Stomach (tissue), 4 donors: Measurements from ENCODE around the gene CEP57L1.

Experiments
- POLR2AphosphoS5 ChIP-seq, 3 donors: sonication (generic); formaldehyde crosslinking; IDR thresholded peaks; one replicate each; pipeline ENCODE4 v1.6.1; 2016; ENCODE audit warnings: antibody characterized with exemption in 3 of 3
- TF ChIP-seq, protein P1 (sequence below), 7 experiments: fragments of 450-650 bp in 4 of 7; fragments of 200-600 bp in 3 of 7; sonication (generic) in 3 of 7; IDR thresholded peaks; one replicate each; pipeline ENCODE4 v1.5.1; 2016 to 2019; ENCODE audit warnings: antibody characterized with exemption in 7 of 7, control low read depth in 2 of 7, mild to moderate bottlenecking in 1 of 7

DNA sequence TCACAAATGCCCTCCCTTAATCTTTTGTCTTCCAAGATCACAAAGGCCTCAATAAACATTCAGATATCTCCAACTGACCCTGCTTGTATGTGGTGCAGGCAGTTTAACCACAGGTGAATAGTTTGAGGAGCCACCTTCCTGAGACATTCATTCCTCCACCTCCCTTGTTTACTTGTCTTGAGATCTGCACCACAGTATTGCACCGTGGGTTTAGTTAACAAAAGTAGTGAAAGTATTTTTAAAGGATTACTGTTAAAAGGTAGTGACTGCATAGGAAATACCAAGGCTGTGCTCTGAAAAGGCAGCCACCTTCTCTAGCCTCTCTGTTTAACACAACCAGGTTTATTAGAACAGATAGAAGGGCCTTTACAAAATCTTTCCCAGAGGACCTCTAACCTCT, 47.1 kb upstream of the CEP57L1 start:
- TF ChIP-seq, protein P1, sequence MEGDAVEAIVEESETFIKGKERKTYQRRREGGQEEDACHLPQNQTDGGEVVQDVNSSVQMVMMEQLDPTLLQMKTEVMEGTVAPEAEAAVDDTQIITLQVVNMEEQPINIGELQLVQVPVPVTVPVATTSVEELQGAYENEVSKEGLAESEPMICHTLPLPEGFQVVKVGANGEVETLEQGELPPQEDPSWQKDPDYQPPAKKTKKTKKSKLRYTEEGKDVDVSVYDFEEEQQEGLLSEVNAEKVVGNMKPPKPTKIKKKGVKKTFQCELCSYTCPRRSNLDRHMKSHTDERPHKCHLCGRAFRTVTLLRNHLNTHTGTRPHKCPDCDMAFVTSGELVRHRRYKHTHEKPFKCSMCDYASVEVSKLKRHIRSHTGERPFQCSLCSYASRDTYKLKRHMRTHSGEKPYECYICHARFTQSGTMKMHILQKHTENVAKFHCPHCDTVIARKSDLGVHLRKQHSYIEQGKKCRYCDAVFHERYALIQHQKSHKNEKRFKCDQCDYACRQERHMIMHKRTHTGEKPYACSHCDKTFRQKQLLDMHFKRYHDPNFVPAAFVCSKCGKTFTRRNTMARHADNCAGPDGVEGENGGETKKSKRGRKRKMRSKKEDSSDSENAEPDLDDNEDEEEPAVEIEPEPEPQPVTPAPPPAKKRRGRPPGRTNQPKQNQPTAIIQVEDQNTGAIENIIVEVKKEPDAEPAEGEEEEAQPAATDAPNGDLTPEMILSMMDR (IDR thresholded peaks at IDR 0.05): no peak
- TF ChIP-seq POLR2AphosphoS5 (IDR thresholded peaks at IDR 0.05): no peak
